ENCODE results near the gene DLGAP4. TPM values are rescaled to one million over a fixed set of nuclear protein-coding genes. Genes with fewer than 3 reads are reported as not detected.

DLGAP4 gene
- total and polyA plus RNA-seq, 5 experiments from 2014 or later: 9.3 to 35.0 (median 16.6) TPM

DNA sequence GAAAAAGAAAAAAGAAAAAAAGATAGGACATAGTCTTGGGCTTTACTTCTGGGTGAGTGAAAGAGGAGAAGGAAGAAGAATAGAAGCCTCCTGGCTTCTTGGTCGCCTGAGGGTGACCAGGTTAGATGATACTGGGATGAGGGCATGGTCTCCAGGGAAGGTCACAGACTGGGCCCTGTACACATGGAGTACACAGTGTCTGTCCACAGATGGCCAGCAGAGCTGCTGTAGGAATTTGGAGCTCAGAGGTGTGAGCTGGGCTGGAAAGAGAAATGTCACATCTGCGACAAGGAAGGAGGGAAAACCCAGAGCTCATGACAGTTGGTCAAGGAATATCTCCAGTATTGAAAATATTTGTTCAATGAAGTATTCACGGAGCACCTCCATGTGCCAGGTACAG, 56.1 kb downstream of the DLGAP4 start:
- H3K4me3 Mint-ChIP-seq: no peak overlapping the region
- no peak for ATAC-seq
- no peaks in the 10 kb centered on the region for H3K9me3 Mint-ChIP-seq
- no peak for DNase-seq
- no peaks in the 10 kb centered on the region for H3K36me3 Mint-ChIP-seq
- H3K27me3 Mint-ChIP-seq: peaks cover 5 to 11% (median 9%) of the 10 kb centered on the region in 5 donors
- H3K27ac Mint-ChIP-seq: no peak overlapping the region
- no peaks in the 10 kb centered on the region for H3K4me1 Mint-ChIP-seq
- POLR2A ChIA-PET: no interaction called here

DNA sequence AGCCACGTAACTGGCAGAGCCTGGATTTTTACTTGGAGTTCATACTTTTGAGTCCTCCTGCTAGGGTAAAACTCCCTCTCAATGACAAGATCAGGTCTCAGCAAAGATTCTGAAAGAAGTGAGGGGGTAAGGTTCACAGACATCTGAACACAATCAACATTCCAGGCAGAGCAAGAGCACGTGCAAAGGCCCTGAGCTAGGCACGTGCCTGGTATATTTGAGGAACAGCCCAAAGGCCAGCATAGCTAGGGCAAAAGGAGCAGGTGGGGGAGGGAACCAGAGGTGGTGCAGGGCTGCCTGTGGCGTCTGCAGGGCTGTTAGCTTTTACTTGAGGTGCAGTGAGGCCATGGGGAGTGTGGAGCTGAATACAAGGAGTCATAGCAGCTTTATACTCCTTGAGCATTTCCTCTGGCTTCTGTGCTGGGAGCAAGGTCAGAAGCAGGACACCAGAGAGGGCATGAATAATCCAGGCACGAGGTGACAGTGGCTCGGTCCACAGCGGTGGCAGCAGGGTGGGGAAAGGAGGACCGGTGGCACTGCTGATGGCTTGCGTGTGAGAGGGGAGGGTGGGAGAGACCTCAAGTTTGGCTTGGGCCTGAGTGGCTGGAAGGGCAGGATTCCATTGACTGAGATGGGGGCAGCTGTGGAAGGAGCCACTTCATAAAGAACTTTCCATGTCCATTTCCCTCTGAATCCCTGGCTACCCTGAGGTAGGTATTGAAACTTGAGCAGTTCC, 57.0 kb downstream of the DLGAP4 start:
- Mint-ChIP-seq H3K27ac (no peak overlapping the region), H3K27me3 (peaks cover 1 to 5% (median 2%) of the 10 kb centered on the region in 5 donors), H3K36me3 (no peaks in the 10 kb centered on the region), H3K9me3 (no peaks in the 10 kb centered on the region), H3K4me3 (no peak overlapping the region), H3K4me1 (no peaks in the 10 kb centered on the region)
- no peak for ATAC-seq
- POLR2A ChIA-PET: no interaction called here
- DNase-seq: no peak

GRCh38 chr20:36364506-36364905, 58.4 kb downstream of the DLGAP4 start:
- no peaks in the 10 kb centered on the region for H3K9me3 Mint-ChIP-seq
- H3K4me3 Mint-ChIP-seq: no peak overlapping the region
- DNase-seq (no peak), ATAC-seq (no peak)
- no peaks in the 10 kb centered on the region for H3K36me3 Mint-ChIP-seq
- H3K4me1 Mint-ChIP-seq: no peaks in the 10 kb centered on the region
- POLR2A ChIA-PET: no interaction called here
- H3K27ac Mint-ChIP-seq: no peak overlapping the region
- peaks cover 0 to 5% (median 2%) of the 10 kb centered on the region in 5 donors for H3K27me3 Mint-ChIP-seq

DNA sequence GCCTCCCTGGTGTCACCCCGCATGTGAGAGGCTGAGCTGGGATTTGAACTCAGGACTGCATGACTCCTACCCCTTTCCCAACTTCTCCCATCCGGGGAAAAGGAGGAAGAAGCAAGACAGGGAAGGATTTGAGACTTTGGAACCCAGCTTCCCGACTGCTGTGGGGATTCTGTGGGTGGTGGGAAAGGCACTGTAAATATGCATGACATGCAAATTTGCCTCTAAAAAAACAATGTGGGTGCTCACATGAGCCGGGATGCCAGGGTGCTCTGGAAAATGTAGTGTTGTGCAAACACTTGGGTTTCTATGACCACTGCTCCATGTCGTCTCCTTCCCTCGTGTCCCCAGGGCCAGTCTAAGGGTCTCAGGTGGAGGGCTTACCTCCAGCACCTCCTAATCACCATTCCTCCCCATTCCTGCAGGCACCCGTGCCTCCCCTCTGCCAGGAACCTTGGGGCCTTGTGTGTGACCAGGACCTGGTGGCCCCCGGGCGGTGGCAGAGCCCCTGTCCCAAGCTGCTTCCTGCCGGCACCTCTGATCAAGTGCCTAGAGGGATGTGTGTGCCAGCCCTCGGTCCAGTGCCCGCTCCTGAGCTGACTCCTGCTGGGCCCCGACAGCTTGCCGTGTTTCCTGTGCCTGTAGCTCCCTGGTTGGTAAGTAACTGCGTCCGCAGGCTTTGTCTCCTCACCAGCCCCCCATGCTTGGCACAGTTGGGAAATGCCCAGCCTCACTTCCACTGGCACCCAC, 60.7 kb downstream of the DLGAP4 start:
- Mint-ChIP-seq H3K27me3 (peaks cover 0 to 8% (median 3%) of the 10 kb centered on the region in 5 donors), H3K4me1 (no peaks in the 10 kb centered on the region), H3K36me3 (no peaks in the 10 kb centered on the region), H3K9me3 (no peaks in the 10 kb centered on the region), H3K27ac (no peak overlapping the region), H3K4me3 (no peak overlapping the region)
- POLR2A ChIA-PET: no interaction called here
- ATAC-seq (no peak), DNase-seq (no peak)

DNA sequence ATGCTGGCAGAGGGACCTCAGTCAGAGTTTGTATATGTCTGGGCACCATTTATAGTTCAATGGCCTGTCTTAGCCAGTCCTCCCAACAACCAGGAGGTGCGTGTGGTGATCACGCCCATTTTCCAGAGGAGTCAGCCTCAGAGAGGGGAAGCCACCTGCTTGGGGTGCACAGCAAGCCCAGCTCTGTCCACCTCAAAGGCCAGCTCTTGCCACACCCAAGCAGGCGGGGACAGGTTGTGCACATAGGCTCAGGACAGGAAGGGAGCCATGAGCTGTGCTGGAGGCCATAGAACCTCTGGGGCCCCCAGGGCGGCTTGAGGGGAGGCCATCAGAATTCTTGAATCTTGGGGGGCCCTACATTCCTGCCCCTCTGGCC, 61.2 kb downstream of the DLGAP4 start:
- H3K9me3 Mint-ChIP-seq: no peaks in the 10 kb centered on the region
- no peak overlapping the region for H3K27ac Mint-ChIP-seq
- H3K4me1 Mint-ChIP-seq: no peaks in the 10 kb centered on the region
- H3K36me3 Mint-ChIP-seq: no peaks in the 10 kb centered on the region
- DNase-seq (no peak), ATAC-seq (no peak)
- POLR2A ChIA-PET: no interaction called here
- no peak overlapping the region for H3K4me3 Mint-ChIP-seq
- H3K27me3 Mint-ChIP-seq: peaks cover 0 to 8% (median 4%) of the 10 kb centered on the region in 5 donors

GRCh38 chr20:36367907-36368799, 62.0 kb downstream of the DLGAP4 start:
- Mint-ChIP-seq H3K27ac (no peak overlapping the region), H3K9me3 (no peaks in the 10 kb centered on the region), H3K4me1 (no peaks in the 10 kb centered on the region), H3K36me3 (no peaks in the 10 kb centered on the region), H3K4me3 (no peak overlapping the region), H3K27me3 (peaks cover 0 to 8% (median 4%) of the 10 kb centered on the region in 5 donors)
- POLR2A ChIA-PET: no interaction called here
- ATAC-seq: no peak
- DNase-seq: no peak

- Mint-ChIP-seq H3K36me3 (no peaks in the 10 kb centered on the region), H3K27me3 (peaks cover 0 to 8% (median 3%) of the 10 kb centered on the region in 5 donors), H3K4me3 (no peak overlapping the region), H3K4me1 (no peaks in the 10 kb centered on the region), H3K9me3 (no peaks in the 10 kb centered on the region), H3K27ac (no peak overlapping the region)
- DNase-seq (no peak), ATAC-seq (no peak)
- POLR2A ChIA-PET: no interaction called here
Observed at GRCh38 chr20:36368869-36369268, 62.7 kb downstream of the DLGAP4 start.

DNA sequence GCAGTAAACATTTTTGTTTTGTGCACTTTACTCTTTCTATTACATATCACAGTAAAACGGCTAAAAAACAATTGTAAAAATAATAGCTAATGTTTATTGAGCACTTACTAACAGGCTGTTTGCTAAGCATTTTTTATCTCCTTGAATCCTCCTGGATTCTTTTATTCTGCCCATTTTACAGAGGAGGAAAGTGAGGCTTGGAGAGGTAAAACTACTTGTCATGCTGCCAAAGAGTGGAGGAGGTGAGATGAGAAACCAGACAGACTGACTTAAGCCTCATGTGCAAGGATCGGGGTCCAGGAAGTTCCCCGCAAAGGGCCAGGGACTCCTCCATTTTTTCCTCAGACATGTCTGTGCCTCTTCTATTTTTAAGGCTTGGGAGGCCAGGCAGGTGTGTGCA, 63.6 kb downstream of the DLGAP4 start:
- H3K4me1 Mint-ChIP-seq: no peaks in the 10 kb centered on the region
- H3K36me3 Mint-ChIP-seq: no peaks in the 10 kb centered on the region
- H3K27me3 Mint-ChIP-seq: peaks cover 0 to 14% (median 3%) of the 10 kb centered on the region in 5 donors
- ATAC-seq: no peak
- H3K27ac Mint-ChIP-seq: peak overlapping the region in 1 of 10 donors; percentile 49
- POLR2A ChIA-PET: no interaction called here
- no peak for DNase-seq
- no peak overlapping the region for H3K4me3 Mint-ChIP-seq
- H3K9me3 Mint-ChIP-seq: no peaks in the 10 kb centered on the region

DNA sequence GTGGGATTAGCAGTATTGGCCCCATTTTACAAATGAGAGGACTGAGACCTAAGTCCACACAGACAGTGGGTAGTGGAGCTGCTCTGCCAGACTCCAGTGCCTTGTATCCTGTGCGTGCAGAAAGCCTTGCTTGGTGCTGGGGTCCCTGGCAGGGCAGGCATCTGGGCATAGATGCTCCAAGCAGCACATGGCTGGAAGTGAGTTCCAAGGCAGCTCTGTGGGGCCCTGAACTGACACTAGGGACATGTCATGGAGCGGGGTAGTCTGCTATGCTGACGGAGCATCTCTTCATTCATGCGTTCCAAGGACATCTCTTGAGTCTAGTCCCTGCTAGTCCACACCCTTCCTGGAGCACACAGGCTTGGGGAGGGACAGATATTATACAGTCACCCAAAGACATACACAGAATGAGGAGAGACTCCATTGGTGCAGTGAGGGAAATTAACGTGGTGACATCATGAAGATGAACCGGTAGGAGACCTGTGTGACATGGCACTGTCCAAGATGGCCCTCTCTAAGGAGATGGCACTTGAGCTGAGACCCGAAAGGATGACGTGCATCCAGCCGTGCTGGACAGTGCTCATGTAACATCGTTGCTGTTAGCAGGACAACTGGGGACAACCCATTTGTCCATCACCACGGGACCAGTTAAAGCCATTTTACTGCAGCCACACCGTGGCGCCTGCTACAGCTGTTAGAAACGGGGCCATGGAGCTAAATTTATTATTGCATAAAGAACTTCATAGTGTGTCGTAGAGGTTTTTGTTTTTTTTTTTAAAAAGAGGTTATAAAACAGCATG, 65.1 kb downstream of the DLGAP4 start:
- ATAC-seq (no peak), DNase-seq (no peak)
- Mint-ChIP-seq H3K4me3 (no peak overlapping the region), H3K27me3 (peaks cover under 1 to 17% (median 3%) of the 10 kb centered on the region in 5 donors), H3K27ac (no peak overlapping the region), H3K9me3 (no peaks in the 10 kb centered on the region), H3K4me1 (no peaks in the 10 kb centered on the region), H3K36me3 (no peaks in the 10 kb centered on the region)
- POLR2A ChIA-PET: interaction anchor here (0.7 kb wide), 1 partner anchor 54 kb away, joined by 4 read pairs; no protein-coding TSS in a partner anchor

DNA sequence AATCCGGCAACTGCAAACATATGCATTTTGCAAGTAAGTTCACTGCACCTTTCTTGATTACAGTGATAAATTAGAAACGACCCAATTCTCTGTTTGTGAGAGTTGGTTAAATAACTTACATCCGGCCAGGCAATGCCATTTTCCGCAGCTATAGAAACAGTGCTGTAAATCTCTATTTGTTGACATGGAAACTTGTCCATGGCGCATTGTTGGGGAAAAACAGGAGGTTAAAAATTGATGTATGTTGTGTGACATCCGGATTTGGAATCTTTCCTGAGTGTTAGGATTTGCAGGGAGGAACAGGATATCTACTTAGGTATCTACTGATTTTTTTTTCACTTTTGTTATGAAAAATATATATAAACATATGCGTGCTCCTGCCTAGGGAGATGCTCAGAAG, 66.5 kb downstream of the DLGAP4 start:
- no peaks in the 10 kb centered on the region for H3K4me1 Mint-ChIP-seq
- H3K27ac Mint-ChIP-seq: no peak overlapping the region
- no peaks in the 10 kb centered on the region for H3K9me3 Mint-ChIP-seq
- ATAC-seq (no peak), DNase-seq (no peak)
- peaks cover 2 to 26% (median 11%) of the 10 kb centered on the region in 5 donors for H3K27me3 Mint-ChIP-seq
- POLR2A ChIA-PET: no interaction called here
- H3K4me3 Mint-ChIP-seq: no peak overlapping the region
- H3K36me3 Mint-ChIP-seq: no peaks in the 10 kb centered on the region

GRCh38 chr20:36373089-36373488, 67.0 kb downstream of the DLGAP4 start:
- H3K27me3 Mint-ChIP-seq: peaks cover 2 to 30% (median 11%) of the 10 kb centered on the region in 5 donors
- H3K4me1 Mint-ChIP-seq: no peaks in the 10 kb centered on the region
- DNase-seq (no peak), ATAC-seq (no peak)
- no peak overlapping the region for H3K27ac Mint-ChIP-seq
- H3K4me3 Mint-ChIP-seq: no peak overlapping the region
- H3K36me3 Mint-ChIP-seq: no peaks in the 10 kb centered on the region
- no peaks in the 10 kb centered on the region for H3K9me3 Mint-ChIP-seq
- POLR2A ChIA-PET: no interaction called here

- H3K27ac Mint-ChIP-seq: no peak overlapping the region
- no peak overlapping the region for H3K4me3 Mint-ChIP-seq
- DNase-seq: no peak
- no peak for ATAC-seq
- H3K9me3 Mint-ChIP-seq: no peaks in the 10 kb centered on the region
- peaks cover 8 to 42% (median 24%) of the 10 kb centered on the region in 5 donors for H3K27me3 Mint-ChIP-seq
- no peaks in the 10 kb centered on the region for H3K36me3 Mint-ChIP-seq
- POLR2A ChIA-PET: no interaction called here
- H3K4me1 Mint-ChIP-seq: peaks cover 0 to 3% (median 0%) of the 10 kb centered on the region in 4 donors
Observed at GRCh38 chr20:36374995-36375394, 68.9 kb downstream of the DLGAP4 start.
